Hepatocyte (in vitro differentiated cells): ENCODE data around the gene C1orf53. TPM values are rescaled to one million over a fixed set of nuclear protein-coding genes. Genes with fewer than 3 reads are reported as not detected.
"Not testable (repeated sequence)": the region's sequence is repeated elsewhere in the genome, so short reads cannot be mapped to it uniquely, and the experiment has no call there.

Experiments used
- DNase-seq: peaks from one replicate; pipeline ENCODE4 v3.0.0-alpha.2; 2016; ENCODE audit warnings: low spot score
- H2AFZ ChIP-seq: fragments of 200-600 bp; sonication (generic); 2 replicates; pipeline ENCODE4 v1.6.0; 2016; ENCODE audit warnings: antibody characterized with exemption, mild to moderate bottlenecking
- H3K27ac ChIP-seq: fragments of 200-600 bp; sonication (generic); 2 replicates; pipeline ENCODE4 v1.5.1; 2016; ENCODE audit warnings: mild to moderate bottlenecking
- H3K27me3 ChIP-seq: fragments of 200-600 bp; sonication (generic); 2 replicates; pipeline ENCODE4 v1.6.1; 2016
- H3K36me3 ChIP-seq: fragments of 200-600 bp; sonication (generic); replicated peaks from 2 replicates; pipeline ENCODE4 v1.5.1; 2016; ENCODE audit warnings: low read depth; ENCODE audit not compliant: insufficient read depth
- H3K4me1 ChIP-seq: fragments of 200-600 bp; sonication (generic); 2 replicates; pipeline ENCODE4 v1.5.1; 2016; ENCODE audit warnings: mild to moderate bottlenecking, moderate library complexity; ENCODE audit not compliant: insufficient read depth
- H3K4me2 ChIP-seq: fragments of 200-600 bp; sonication (generic); 2 replicates; pipeline ENCODE4 v1.6.0; 2016
- H3K4me3 ChIP-seq: fragments of 200-600 bp; sonication (generic); 2 replicates; pipeline ENCODE4 v1.5.1; 2016; ENCODE audit warnings: mild to moderate bottlenecking
- H3K79me2 ChIP-seq: fragments of 200-600 bp; sonication (generic); 2 replicates; pipeline ENCODE4 v1.6.0; 2017; ENCODE audit warnings: mild to moderate bottlenecking
- H3K9me2 ChIP-seq: fragments of 200-600 bp; sonication (generic); replicated peaks from 2 replicates; pipeline ENCODE4 v1.6.0; 2017; ENCODE audit warnings: mild to moderate bottlenecking; ENCODE audit not compliant: insufficient read depth
- H3K9me3 ChIP-seq: fragments of 200-600 bp; sonication (generic); 2 replicates; pipeline ENCODE4 v1.5.1; 2016; ENCODE audit warnings: low read depth, mild to moderate bottlenecking
- H4K20me1 ChIP-seq: fragments of 200-600 bp; sonication (generic); 2 replicates; pipeline ENCODE4 v1.6.0; 2016; ENCODE audit warnings: mild to moderate bottlenecking; ENCODE audit not compliant: insufficient read depth, poor library complexity, severe bottlenecking
- EZH2 ChIP-seq: fragments of 200-600 bp; sonication (generic); IDR thresholded peaks from 2 replicates; pipeline ENCODE4 v1.6.1; 2016; ENCODE audit warnings: antibody characterized with exemption, mild to moderate bottlenecking, borderline replicate concordance
- EZH2phosphoT487 ChIP-seq: fragments of 200-600 bp; sonication (generic); IDR thresholded peaks from one replicate; pipeline ENCODE4 v1.6.1; 2018; ENCODE audit warnings: antibody characterized with exemption, mild to moderate bottlenecking, low read depth, moderate library complexity; ENCODE audit not compliant: unreplicated experiment, severe bottlenecking
- WGBS: methylation state at CpG from one replicate; pipeline ENCODE4 v1.1.6; 2016; ENCODE audit warnings: low lambda C conversion rate; ENCODE audit errors: missing lambda C conversion rate; 5-methylcytosine and 5-hydroxymethylcytosine counted together
- polyA plus RNA-seq: library from polyadenylated mRNA; unstranded; fragments of >200 nt; fragmentation: Nextera tagmentation; extraction: Ambion mirVana; gene quantifications from 2 replicates; pipeline ENCODE4 v1.2.1, GENCODE V29; 2016
- total RNA-seq: library from RNA; depleted of rRNA; stranded (reverse); fragments of >200 nt; gene quantifications from 2 replicates; pipeline ENCODE4 v1.2.3, GENCODE V29; 2014
- TF ChIP-seq, protein P1 (sequence below): fragments of 200-600 bp; sonication (generic); IDR thresholded peaks from 2 replicates; pipeline ENCODE4 v1.5.1; 2016; ENCODE audit warnings: antibody characterized with exemption, mild to moderate bottlenecking; ENCODE audit not compliant: poor library complexity

The C1orf53 gene
- 9.0 and 25.3 TPM in 2 replicates for total RNA-seq
- polyA plus RNA-seq = 14.4 and 15.7 TPM in 2 replicates

DNA sequence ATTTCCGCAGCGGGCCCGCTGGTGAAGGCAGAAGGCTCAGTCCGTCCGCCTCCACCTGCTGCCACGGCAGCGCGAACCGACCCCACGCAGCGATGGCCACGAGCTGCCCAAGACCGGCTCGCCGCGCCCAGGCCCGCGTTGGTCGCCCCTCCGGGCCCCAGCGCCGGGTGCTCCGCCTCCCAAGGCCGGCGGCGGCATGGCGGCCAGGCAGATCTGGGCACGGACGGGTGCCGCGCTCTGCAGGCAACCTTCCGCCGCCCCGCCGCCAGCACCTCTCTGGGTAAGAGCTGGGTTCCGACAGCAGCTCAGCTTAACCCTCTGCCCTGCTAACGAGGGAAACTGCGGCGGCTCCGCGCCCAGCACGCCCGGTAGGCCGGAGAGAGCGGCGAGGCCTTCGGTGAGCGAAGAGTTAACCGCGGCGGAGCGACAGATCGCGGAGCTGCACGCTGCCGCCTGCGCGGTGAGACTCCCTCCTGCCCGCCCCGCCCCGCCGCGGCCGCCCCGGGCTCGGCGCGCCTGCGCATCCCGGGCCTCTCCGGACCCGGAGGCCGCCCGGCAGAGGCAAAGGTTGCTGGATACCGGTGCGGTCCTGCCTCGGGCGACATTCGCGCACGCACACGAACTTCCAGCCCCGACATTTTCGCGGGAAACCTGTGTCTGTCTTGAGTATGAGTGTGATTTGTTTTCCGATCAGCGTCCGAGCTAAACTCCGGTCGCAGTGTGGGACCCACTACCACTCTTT is at the start of gene C1orf53:
Gene C1orf53, plus strand, starts transcription at position 177 of the 742 bp plus-strand sequence. Its CDS starts 20 bp downstream, at position 197.
- TF ChIP-seq EZH2phosphoT487 (no peak), EZH2 (peak; percentile 41)
- TF ChIP-seq, protein P1, sequence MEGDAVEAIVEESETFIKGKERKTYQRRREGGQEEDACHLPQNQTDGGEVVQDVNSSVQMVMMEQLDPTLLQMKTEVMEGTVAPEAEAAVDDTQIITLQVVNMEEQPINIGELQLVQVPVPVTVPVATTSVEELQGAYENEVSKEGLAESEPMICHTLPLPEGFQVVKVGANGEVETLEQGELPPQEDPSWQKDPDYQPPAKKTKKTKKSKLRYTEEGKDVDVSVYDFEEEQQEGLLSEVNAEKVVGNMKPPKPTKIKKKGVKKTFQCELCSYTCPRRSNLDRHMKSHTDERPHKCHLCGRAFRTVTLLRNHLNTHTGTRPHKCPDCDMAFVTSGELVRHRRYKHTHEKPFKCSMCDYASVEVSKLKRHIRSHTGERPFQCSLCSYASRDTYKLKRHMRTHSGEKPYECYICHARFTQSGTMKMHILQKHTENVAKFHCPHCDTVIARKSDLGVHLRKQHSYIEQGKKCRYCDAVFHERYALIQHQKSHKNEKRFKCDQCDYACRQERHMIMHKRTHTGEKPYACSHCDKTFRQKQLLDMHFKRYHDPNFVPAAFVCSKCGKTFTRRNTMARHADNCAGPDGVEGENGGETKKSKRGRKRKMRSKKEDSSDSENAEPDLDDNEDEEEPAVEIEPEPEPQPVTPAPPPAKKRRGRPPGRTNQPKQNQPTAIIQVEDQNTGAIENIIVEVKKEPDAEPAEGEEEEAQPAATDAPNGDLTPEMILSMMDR = no peak
- no peaks in the 10 kb centered on the region for H3K9me3 ChIP-seq
- no peaks in the 10 kb centered on the region for H3K4me1 ChIP-seq
- WGBS = under 1% methylated on average over 65 of the region's 90 CpGs
- peak within 1 kb of the TSS; percentile 96 for H3K27ac ChIP-seq
- peak; percentile 95 for DNase-seq
- peak within 1 kb of the TSS; percentile 81 for H3K4me2 ChIP-seq
- H2AFZ ChIP-seq = peak within 1 kb of the TSS; percentile 90
- H3K79me2 ChIP-seq = no peaks in the 10 kb centered on the region
- H3K9me2 ChIP-seq = no peaks in the 10 kb centered on the region
- H3K27me3 ChIP-seq = peaks cover 41% of the 10 kb centered on the region
- peak within 1 kb of the TSS; percentile 73 for H3K4me3 ChIP-seq
- no peaks in the 10 kb centered on the region for H4K20me1 ChIP-seq
- no peaks in the 10 kb centered on the region for H3K36me3 ChIP-seq

DNA sequence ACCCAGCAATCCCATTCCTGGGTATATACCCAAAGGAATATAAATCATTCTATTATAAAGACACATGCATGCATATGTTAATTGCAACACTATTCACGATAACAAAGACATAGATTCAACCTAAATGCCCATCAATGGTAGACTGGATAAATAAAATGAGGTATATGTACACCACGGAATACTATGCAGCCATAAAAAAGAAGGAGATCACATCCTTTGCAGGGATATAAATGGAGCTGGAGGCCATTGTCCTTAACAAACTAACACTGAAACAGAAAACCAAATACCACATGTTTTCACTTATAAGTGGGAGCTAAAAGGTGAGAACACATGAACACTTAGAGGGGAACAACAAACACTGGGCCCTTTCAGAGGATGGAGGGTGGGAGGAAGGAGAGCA is 46.7 kb upstream of the C1orf53 start:
- not testable (repeated sequence) for H3K27ac ChIP-seq, H3K27me3 ChIP-seq, H3K9me3 ChIP-seq, H3K4me2 ChIP-seq, H4K20me1 ChIP-seq, H3K4me1 ChIP-seq, H3K36me3 ChIP-seq, DNase-seq, H3K79me2 ChIP-seq, H2AFZ ChIP-seq, H3K9me2 ChIP-seq, H3K4me3 ChIP-seq
- WGBS = 78% methylated on average over 2 of the region's 2 CpGs

GRCh38 chr1:197857477-197857876 is 45.0 kb upstream of the C1orf53 start:
- H3K9me2 ChIP-seq = no peaks in the 10 kb centered on the region
- no peaks in the 10 kb centered on the region for H4K20me1 ChIP-seq
- no peak overlapping the region for H3K4me2 ChIP-seq
- no peaks in the 10 kb centered on the region for H3K36me3 ChIP-seq
- DNase-seq = no peak
- H3K27me3 ChIP-seq = no peaks in the 10 kb centered on the region
- 88% methylated on average over 2 of the region's 2 CpGs for WGBS
- TF ChIP-seq EZH2phosphoT487 (no peak), EZH2 (no peak)
- TF ChIP-seq, protein P1 = no peak
- H3K79me2 ChIP-seq = no peaks in the 10 kb centered on the region
- no peaks in the 10 kb centered on the region for H3K4me1 ChIP-seq
- no peak overlapping the region for H2AFZ ChIP-seq
- H3K27ac ChIP-seq = no peak overlapping the region
- no peaks in the 10 kb centered on the region for H3K9me3 ChIP-seq
- H3K4me3 ChIP-seq = no peak overlapping the region

GRCh38 chr1:197859024-197859423 is 43.4 kb upstream of the C1orf53 start:
- Histone ChIP-seq H3K27ac (no peak overlapping the region), H3K4me2 (no peak overlapping the region), H3K9me3 (no peaks in the 10 kb centered on the region), H2AFZ (no peak overlapping the region), H3K27me3 (no peaks in the 10 kb centered on the region), H3K9me2 (no peaks in the 10 kb centered on the region), H3K4me3 (no peak overlapping the region), H3K4me1 (no peaks in the 10 kb centered on the region), H3K36me3 (no peaks in the 10 kb centered on the region), H4K20me1 (no peaks in the 10 kb centered on the region), H3K79me2 (no peaks in the 10 kb centered on the region)
- TF ChIP-seq, protein P1 = no peak
- DNase-seq = no peak
- 69% methylated on average over 1 of the region's 1 CpG for WGBS
